HepG2 (cell line): Measurements from ENCODE around the gene FAM222A. TPM values are rescaled to one million over a fixed set of nuclear protein-coding genes. Genes with fewer than 3 reads are reported as not detected.

Experiments
- ATF7 ChIP-seq, 2 experiments: fragments of 450-650 bp in 1 of 2; sonication (generic) in 1 of 2; formaldehyde crosslinking in 1 of 2; IDR thresholded peaks; 2 replicates each; pipeline versions ENCODE4 v1.4.0 to v1.6.1; 2016 to 2020; ENCODE audit warnings: antibody characterized with exemption in 1 of 2, mild to moderate bottlenecking in 1 of 2, missing genetic modification reagents in 1 of 2
- FOSL1 ChIP-seq: sonication (generic); formaldehyde crosslinking; IDR thresholded peaks from 2 replicates; pipeline ENCODE4 v1.9.0; 2021; ENCODE audit warnings: missing genetic modification reagents, borderline replicate concordance
- HOXA3 ChIP-seq: sonication (generic); formaldehyde crosslinking; IDR thresholded peaks from 2 replicates; pipeline ENCODE4 v1.5.0; 2020; ENCODE audit warnings: missing genetic modification reagents
- JUN ChIP-seq: sonication (generic); formaldehyde crosslinking; IDR thresholded peaks from 2 replicates; pipeline ENCODE4 v1.4.0; 2020; ENCODE audit warnings: mild to moderate bottlenecking, missing genetic modification reagents
- PAF1 ChIP-seq: IDR thresholded peaks from 2 replicates; pipeline ENCODE4 v1.6.1; 2016; ENCODE audit warnings: missing genetic modification reagents, missing compliant biosample characterization
- PCBP1 ChIP-seq: fragments of 200-400 bp; formaldehyde crosslinking; IDR thresholded peaks from 2 replicates; pipeline ENCODE4 v1.6.1; 2017; ENCODE audit warnings: mild to moderate bottlenecking, low read depth, low read length, borderline replicate concordance
- RXRA ChIP-seq: sonication (generic); formaldehyde crosslinking; IDR thresholded peaks from 2 replicates; pipeline ENCODE4 v1.5.1; 2020; ENCODE audit warnings: missing genetic modification reagents
- TRIM24 ChIP-seq: sonication (generic); formaldehyde crosslinking; IDR thresholded peaks from 2 replicates; pipeline ENCODE4 v1.8.0; 2022; ENCODE audit warnings: mild to moderate bottlenecking, missing genetic modification reagents
- XRCC5 ChIP-seq: fragments of 200-400 bp; formaldehyde crosslinking; optimal IDR thresholded peaks from 2 replicates; pipeline ENCODE3; 2017; ENCODE audit warnings: mild to moderate bottlenecking, low read length
- ZBTB42 ChIP-seq: sonication (generic); formaldehyde crosslinking; IDR thresholded peaks from 2 replicates; pipeline ENCODE4 v1.5.0; 2020; ENCODE audit warnings: mild to moderate bottlenecking, missing genetic modification reagents
- ZKSCAN1 ChIP-seq: fragments of 150-350 bp; IDR thresholded peaks from 2 replicates; pipeline ENCODE4 v1.6.1; 2014; ENCODE audit warnings: low read length
- ZNF17 ChIP-seq: sonication (generic); formaldehyde crosslinking; IDR thresholded peaks from 2 replicates; pipeline ENCODE4 v1.5.0; 2020; ENCODE audit warnings: mild to moderate bottlenecking, missing genetic modification reagents
- ZNF264 ChIP-seq: sonication (generic); formaldehyde crosslinking; IDR thresholded peaks from 2 replicates; pipeline ENCODE4 v1.4.0; 2020; ENCODE audit warnings: missing genetic modification reagents
- ZNF274 ChIP-seq: sonication (generic); formaldehyde crosslinking; IDR thresholded peaks from 2 replicates; pipeline ENCODE4 v1.5.1; 2020; ENCODE audit warnings: mild to moderate bottlenecking, missing genetic modification reagents
- ZNF562 ChIP-seq: sonication (generic); formaldehyde crosslinking; IDR thresholded peaks from 2 replicates; pipeline ENCODE4 v1.8.0; 2022; ENCODE audit warnings: missing genetic modification reagents, borderline replicate concordance
- ZNF629 ChIP-seq: sonication (generic); formaldehyde crosslinking; conservative IDR thresholded peaks from 2 replicates; pipeline ENCODE4 v1.5.0; 2020; ENCODE audit warnings: missing genetic modification reagents
- ZNF782 ChIP-seq: sonication (generic); formaldehyde crosslinking; IDR thresholded peaks from 2 replicates; pipeline ENCODE4 v1.4.0; 2020; ENCODE audit warnings: missing genetic modification reagents, mild to moderate bottlenecking, borderline replicate concordance
- polyA plus RNA-seq, 8 experiments: library from polyadenylated mRNA; depleted of rRNA in 3 of 8; stranded (reverse) in 7 of 8; unstranded in 1 of 8; fragments of >200 nt; fragmentation: Illumina TruSeq in 4 of 8; extraction: Trizol in 4 of 8; gene quantifications; 2 replicates each; pipeline versions ENCODE4 v1.2.1 to v1.2.3, GENCODE V29; 2011 to 2016; ENCODE audit warnings: low read depth in 4 of 8, missing spikeins in 1 of 8, mixed read lengths in 1 of 8; ENCODE audit not compliant: insufficient read depth in 1 of 8
- total RNA-seq, 5 experiments: library from RNA; depleted of rRNA; stranded (reverse); fragments of >200 nt; fragmentation: Illumina TruSeq; extraction: Trizol; gene quantifications; 2 replicates each; pipeline ENCODE4 v1.2.3, GENCODE V29; 2016; ENCODE audit warnings: low read depth in 1 of 5
- TF ChIP-seq, protein P1 (sequence below): sonication (generic); formaldehyde crosslinking; IDR thresholded peaks from 2 replicates; pipeline ENCODE4 v1.4.0; 2020; ENCODE audit warnings: missing genetic modification reagents, borderline replicate concordance
- TF ChIP-seq, protein P2 (sequence below): sonication (generic); formaldehyde crosslinking; IDR thresholded peaks from 2 replicates; pipeline ENCODE4 v1.5.0; 2020; ENCODE audit warnings: missing genetic modification reagents
- TF ChIP-seq, protein P3 (sequence below): sonication (generic); formaldehyde crosslinking; conservative IDR thresholded peaks from 2 replicates; pipeline ENCODE4 v1.4.0; 2020; ENCODE audit warnings: missing genetic modification reagents
- TF ChIP-seq, protein P4 (sequence below): IDR thresholded peaks from 2 replicates; pipeline ENCODE4 v1.6.1; 2016
- TF ChIP-seq, protein P5 (sequence below): sonication (generic); formaldehyde crosslinking; IDR thresholded peaks from 2 replicates; pipeline ENCODE4 v1.8.1; 2022; ENCODE audit warnings: low read depth, mild to moderate bottlenecking, missing genetic modification reagents

Gene FAM222A
- total and polyA plus RNA-seq, 2 of the 13 experiments (the other 11 are each of a cell fraction or from before 2014, with no cell fraction given): 2.7 to 9.6 TPM

DNA sequence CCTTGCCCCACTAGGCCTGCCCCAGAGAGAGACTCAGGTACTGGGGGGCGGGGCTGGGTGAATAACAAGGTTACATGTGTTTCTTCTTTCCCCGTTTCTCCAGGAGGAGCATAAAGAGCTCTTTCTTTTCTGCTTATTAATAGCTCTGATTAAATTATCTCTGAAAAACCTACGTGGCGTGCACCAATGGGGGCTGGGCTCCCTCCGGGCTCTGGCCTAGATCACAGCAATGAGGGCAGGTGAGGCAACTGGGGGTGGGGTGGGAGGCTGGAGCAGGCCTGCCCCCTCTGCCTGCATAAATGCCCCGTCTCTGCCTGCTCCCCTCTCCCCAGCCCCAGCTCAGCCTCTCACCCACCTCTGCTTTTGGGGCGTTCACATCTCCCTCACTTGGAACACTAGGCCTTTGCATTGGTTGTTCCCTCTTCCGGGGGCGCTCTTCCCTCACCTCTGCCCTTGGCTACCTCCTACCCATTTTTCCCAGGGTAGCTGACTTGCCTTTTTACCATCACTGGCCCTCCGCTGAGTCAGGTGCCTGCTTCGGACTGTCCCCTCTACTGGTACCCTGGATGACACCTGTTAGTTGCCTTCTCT lies 4.1 kb upstream of the FAM222A start (continued):
- TF ChIP-seq ZNF629 (CRISPR knock-in tag) (peak; percentile 46; the same call in 1 of the 2 replicates), ZNF782 (no peak), ZNF562 (CRISPR knock-in tag) (no peak), TRIM24 (CRISPR knock-in tag) (no peak), PAF1 (CRISPR knock-in tag) (no peak), ZNF264 (CRISPR knock-in tag) (no peak), JUN (CRISPR knock-in tag) (no peak), PCBP1 (no peak), ZNF274 (CRISPR knock-in tag) (no peak), FOSL1 (CRISPR knock-in tag) (no peak), HOXA3 (peak; percentile 19; the same call in 1 of the 2 replicates), ZNF17 (CRISPR knock-in tag) (no peak), RXRA (CRISPR knock-in tag) (no peak), ZBTB42 (no peak), XRCC5 (no peak), ZKSCAN1 (no peak), ATF7 (IDR thresholded peaks at IDR 0.05) (no peak), ATF7 (CRISPR knock-in tag; IDR thresholded peaks at IDR 0.05) (no peak)
- TF ChIP-seq, protein P1, sequence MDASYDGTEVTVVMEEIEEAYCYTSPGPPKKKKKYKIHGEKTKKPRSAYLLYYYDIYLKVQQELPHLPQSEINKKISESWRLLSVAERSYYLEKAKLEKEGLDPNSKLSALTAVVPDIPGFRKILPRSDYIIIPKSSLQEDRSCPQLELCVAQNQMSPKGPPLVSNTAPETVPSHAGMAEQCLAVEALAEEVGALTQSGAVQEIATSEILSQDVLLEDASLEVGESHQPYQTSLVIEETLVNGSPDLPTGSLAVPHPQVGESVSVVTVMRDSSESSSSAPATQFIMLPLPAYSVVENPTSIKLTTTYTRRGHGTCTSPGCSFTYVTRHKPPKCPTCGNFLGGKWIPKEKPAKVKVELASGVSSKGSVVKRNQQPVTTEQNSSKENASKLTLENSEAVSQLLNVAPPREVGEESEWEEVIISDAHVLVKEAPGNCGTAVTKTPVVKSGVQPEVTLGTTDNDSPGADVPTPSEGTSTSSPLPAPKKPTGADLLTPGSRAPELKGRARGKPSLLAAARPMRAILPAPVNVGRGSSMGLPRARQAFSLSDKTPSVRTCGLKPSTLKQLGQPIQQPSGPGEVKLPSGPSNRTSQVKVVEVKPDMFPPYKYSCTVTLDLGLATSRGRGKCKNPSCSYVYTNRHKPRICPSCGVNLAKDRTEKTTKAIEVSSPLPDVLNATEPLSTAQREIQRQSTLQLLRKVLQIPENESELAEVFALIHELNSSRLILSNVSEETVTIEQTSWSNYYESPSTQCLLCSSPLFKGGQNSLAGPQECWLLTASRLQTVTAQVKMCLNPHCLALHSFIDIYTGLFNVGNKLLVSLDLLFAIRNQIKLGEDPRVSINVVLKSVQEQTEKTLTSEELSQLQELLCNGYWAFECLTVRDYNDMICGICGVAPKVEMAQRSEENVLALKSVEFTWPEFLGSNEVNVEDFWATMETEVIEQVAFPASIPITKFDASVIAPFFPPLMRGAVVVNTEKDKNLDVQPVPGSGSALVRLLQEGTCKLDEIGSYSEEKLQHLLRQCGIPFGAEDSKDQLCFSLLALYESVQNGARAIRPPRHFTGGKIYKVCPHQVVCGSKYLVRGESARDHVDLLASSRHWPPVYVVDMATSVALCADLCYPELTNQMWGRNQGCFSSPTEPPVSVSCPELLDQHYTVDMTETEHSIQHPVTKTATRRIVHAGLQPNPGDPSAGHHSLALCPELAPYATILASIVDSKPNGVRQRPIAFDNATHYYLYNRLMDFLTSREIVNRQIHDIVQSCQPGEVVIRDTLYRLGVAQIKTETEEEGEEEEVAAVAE (CRISPR knock-in tag): no peak
- TF ChIP-seq, protein P2, sequence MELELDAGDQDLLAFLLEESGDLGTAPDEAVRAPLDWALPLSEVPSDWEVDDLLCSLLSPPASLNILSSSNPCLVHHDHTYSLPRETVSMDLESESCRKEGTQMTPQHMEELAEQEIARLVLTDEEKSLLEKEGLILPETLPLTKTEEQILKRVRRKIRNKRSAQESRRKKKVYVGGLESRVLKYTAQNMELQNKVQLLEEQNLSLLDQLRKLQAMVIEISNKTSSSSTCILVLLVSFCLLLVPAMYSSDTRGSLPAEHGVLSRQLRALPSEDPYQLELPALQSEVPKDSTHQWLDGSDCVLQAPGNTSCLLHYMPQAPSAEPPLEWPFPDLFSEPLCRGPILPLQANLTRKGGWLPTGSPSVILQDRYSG: no peak
- TF ChIP-seq, protein P3, sequence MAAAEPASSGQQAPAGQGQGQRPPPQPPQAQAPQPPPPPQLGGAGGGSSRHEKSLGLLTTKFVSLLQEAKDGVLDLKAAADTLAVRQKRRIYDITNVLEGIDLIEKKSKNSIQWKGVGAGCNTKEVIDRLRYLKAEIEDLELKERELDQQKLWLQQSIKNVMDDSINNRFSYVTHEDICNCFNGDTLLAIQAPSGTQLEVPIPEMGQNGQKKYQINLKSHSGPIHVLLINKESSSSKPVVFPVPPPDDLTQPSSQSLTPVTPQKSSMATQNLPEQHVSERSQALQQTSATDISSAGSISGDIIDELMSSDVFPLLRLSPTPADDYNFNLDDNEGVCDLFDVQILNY (CRISPR knock-in tag): no peak
- TF ChIP-seq, protein P4, sequence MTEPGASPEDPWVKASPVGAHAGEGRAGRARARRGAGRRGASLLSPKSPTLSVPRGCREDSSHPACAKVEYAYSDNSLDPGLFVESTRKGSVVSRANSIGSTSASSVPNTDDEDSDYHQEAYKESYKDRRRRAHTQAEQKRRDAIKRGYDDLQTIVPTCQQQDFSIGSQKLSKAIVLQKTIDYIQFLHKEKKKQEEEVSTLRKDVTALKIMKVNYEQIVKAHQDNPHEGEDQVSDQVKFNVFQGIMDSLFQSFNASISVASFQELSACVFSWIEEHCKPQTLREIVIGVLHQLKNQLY (CRISPR knock-in tag): no peak
- TF ChIP-seq, protein P5, sequence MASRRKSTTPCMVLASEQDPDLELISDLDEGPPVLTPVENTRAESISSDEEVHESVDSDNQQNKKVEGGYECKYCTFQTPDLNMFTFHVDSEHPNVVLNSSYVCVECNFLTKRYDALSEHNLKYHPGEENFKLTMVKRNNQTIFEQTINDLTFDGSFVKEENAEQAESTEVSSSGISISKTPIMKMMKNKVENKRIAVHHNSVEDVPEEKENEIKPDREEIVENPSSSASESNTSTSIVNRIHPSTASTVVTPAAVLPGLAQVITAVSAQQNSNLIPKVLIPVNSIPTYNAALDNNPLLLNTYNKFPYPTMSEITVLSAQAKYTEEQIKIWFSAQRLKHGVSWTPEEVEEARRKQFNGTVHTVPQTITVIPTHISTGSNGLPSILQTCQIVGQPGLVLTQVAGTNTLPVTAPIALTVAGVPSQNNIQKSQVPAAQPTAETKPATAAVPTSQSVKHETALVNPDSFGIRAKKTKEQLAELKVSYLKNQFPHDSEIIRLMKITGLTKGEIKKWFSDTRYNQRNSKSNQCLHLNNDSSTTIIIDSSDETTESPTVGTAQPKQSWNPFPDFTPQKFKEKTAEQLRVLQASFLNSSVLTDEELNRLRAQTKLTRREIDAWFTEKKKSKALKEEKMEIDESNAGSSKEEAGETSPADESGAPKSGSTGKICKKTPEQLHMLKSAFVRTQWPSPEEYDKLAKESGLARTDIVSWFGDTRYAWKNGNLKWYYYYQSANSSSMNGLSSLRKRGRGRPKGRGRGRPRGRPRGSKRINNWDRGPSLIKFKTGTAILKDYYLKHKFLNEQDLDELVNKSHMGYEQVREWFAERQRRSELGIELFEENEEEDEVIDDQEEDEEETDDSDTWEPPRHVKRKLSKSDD (CRISPR knock-in tag): no peak
